Measurements from ENCODE around the gene EHD2. TPM values are rescaled to one million over a fixed set of nuclear protein-coding genes. Genes with fewer than 3 reads are reported as not detected.

EHD2 gene
- polyA plus RNA-seq, 5 donors = 79.9 to 160 (median 107) TPM

- no peak for DNase-seq
Measured at GRCh38 chr19:47686679-47687450, 26.4 kb upstream of the EHD2 start.

- DNase-seq = no peak
Measured at GRCh38 chr19:47687906-47688305, 25.3 kb upstream of the EHD2 start.

GRCh38 chr19:47691090-47691489, 22.1 kb upstream of the EHD2 start:
- no peak for DNase-seq

GRCh38 chr19:47691782-47692181, 21.4 kb upstream of the EHD2 start:
- DNase-seq = no peak

GRCh38 chr19:47693489-47693888, 19.7 kb upstream of the EHD2 start:
- no peak for DNase-seq

GRCh38 chr19:47693903-47694302, 19.3 kb upstream of the EHD2 start:
- DNase-seq = no peak

GRCh38 chr19:47694466-47695273, 18.6 kb upstream of the EHD2 start:
- DNase-seq = no peak

- no peak for DNase-seq
Measured at GRCh38 chr19:47695533-47696262, 17.5 kb upstream of the EHD2 start.

GRCh38 chr19:47696635-47697034, 16.6 kb upstream of the EHD2 start:
- no peak for DNase-seq

- peak; percentile 57 to 68 for DNase-seq
Measured at GRCh38 chr19:47697863-47698609, 15.2 kb upstream of the EHD2 start.

- no peak for DNase-seq
Measured at GRCh38 chr19:47698631-47699359, 14.4 kb upstream of the EHD2 start.

GRCh38 chr19:47699360-47699917, 13.8 kb upstream of the EHD2 start:
- DNase-seq = no peak

GRCh38 chr19:47700934-47701716, 12.1 kb upstream of the EHD2 start:
- DNase-seq = no peak

- no peak for DNase-seq
Measured at GRCh38 chr19:47701717-47702552, 11.3 kb upstream of the EHD2 start.

GRCh38 chr19:47702671-47703070, 10.6 kb upstream of the EHD2 start:
- DNase-seq = no peak

- DNase-seq = no peak
Measured at GRCh38 chr19:47703301-47703700, 9.9 kb upstream of the EHD2 start.

- DNase-seq = no peak
Measured at GRCh38 chr19:47704024-47704423, 9.2 kb upstream of the EHD2 start.

GRCh38 chr19:47704656-47705055, 8.6 kb upstream of the EHD2 start:
- DNase-seq = no peak
